K562 (cell line): Measurements from ENCODE around the gene OR52W1. TPM values are rescaled to one million over a fixed set of nuclear protein-coding genes. Genes with fewer than 3 reads are reported as not detected.
A peak's percentile ranks its signal among the peaks of the same experiment; 100 is the strongest.

ENCODE experiments used
- BHLHE40 ChIP-seq: IDR thresholded peaks from 2 replicates; pipeline ENCODE4 v1.6.1; 2011; ENCODE audit warnings: low read length, improper control_type of control experiment
- CBX5 ChIP-seq: IDR thresholded peaks from 2 replicates; pipeline ENCODE4 v1.6.1; 2014; ENCODE audit warnings: low read depth, borderline replicate concordance
- CHD4 ChIP-seq: fragments of 200-600 bp; sonication (generic); IDR thresholded peaks from 3 replicates; pipeline ENCODE4 v1.6.1; 2012; ENCODE audit warnings: low read depth, mild to moderate bottlenecking, mixed read lengths, low read length, inconsistent platforms; ENCODE audit not compliant: insufficient read depth, insufficient replicate concordance, poor library complexity, severe bottlenecking
- EWSR1 ChIP-seq: fragments of 450-650 bp; IDR thresholded peaks from 2 replicates; pipeline ENCODE4 v1.6.1; 2018; ENCODE audit warnings: borderline replicate concordance, mild to moderate bottlenecking, low read depth, moderate library complexity; ENCODE audit not compliant: partially characterized antibody
- GTF3C2 ChIP-seq: IDR thresholded peaks from 3 replicates; pipeline ENCODE4 v1.6.1; 2011; ENCODE audit warnings: borderline replicate concordance, mild to moderate bottlenecking, moderate library complexity; ENCODE audit not compliant: insufficient read length; ENCODE audit errors: extremely low read depth
- HIVEP1 ChIP-seq: fragments of 250-450 bp; sonication (Bioruptor Pico); IDR thresholded peaks from 2 replicates; pipeline ENCODE4 v1.4.0; 2020; ENCODE audit warnings: mild to moderate bottlenecking
- HNRNPL ChIP-seq: fragments of 200-400 bp; formaldehyde crosslinking; IDR thresholded peaks from 2 replicates; pipeline ENCODE4 v1.6.1; 2017; ENCODE audit warnings: low read depth, mild to moderate bottlenecking, low read length
- IRF2 ChIP-seq: sonication (generic); formaldehyde crosslinking; IDR thresholded peaks from 2 replicates; pipeline ENCODE4 v1.8.1; 2022; ENCODE audit warnings: mild to moderate bottlenecking, missing genetic modification reagents
- LARP7 ChIP-seq: fragments of 450-650 bp; IDR thresholded peaks from 2 replicates; pipeline ENCODE4 v1.6.1; 2016
- MECOM ChIP-seq: fragments of 250-450 bp; sonication (Bioruptor Pico); IDR thresholded peaks from 2 replicates; pipeline ENCODE4 v1.8.0; 2022; ENCODE audit warnings: inconsistent platforms
- MNT ChIP-seq, 2 experiments: fragments of 450-650 bp; conservative IDR thresholded peaks; 2 replicates each; pipeline ENCODE4 v1.6.1; 2017; ENCODE audit warnings: mild to moderate bottlenecking in 2 of 2, moderate library complexity in 2 of 2
- MTA2 ChIP-seq: fragments of 450-650 bp; IDR thresholded peaks from 2 replicates; pipeline ENCODE4 v1.6.1; 2016; ENCODE audit warnings: low read depth
- SMAD2 ChIP-seq: fragments of 150-350 bp; IDR thresholded peaks from 2 replicates; pipeline ENCODE4 v1.6.1; 2014; ENCODE audit warnings: low read depth, mild to moderate bottlenecking, low read length
- SMARCB1 ChIP-seq: IDR thresholded peaks from 2 replicates; pipeline ENCODE4 v1.6.1; 2011; ENCODE audit warnings: improper control_type of control experiment, low read depth; ENCODE audit not compliant: insufficient read length
- SNRNP70 ChIP-seq: fragments of 200-400 bp; formaldehyde crosslinking; optimal IDR thresholded peaks from 2 replicates; pipeline ENCODE3; 2017; ENCODE audit warnings: low read depth, low read length
- SOX6 ChIP-seq: fragments of 450-650 bp; IDR thresholded peaks from 2 replicates; pipeline ENCODE4 v1.6.1; 2014; ENCODE audit warnings: mild to moderate bottlenecking
- SREBF1 ChIP-seq: fragments of 150-350 bp; IDR thresholded peaks from 2 replicates; pipeline ENCODE4 v1.6.1; 2014; ENCODE audit warnings: antibody characterized with exemption, low read depth, low read length, borderline replicate concordance
- ZBTB7A ChIP-seq: IDR thresholded peaks from 2 replicates; pipeline ENCODE4 v1.6.1; 2011; ENCODE audit warnings: low read depth, mild to moderate bottlenecking, low read length, moderate library complexity, borderline replicate concordance; ENCODE audit not compliant: control insufficient read depth
- ZFP36 ChIP-seq: fragments of 150-350 bp; IDR thresholded peaks from 2 replicates; pipeline ENCODE4 v1.6.1; 2018; ENCODE audit warnings: low read length, low read depth; ENCODE audit not compliant: partially characterized antibody
- ZFX ChIP-seq: sonication (generic); formaldehyde crosslinking; IDR thresholded peaks from 2 replicates; pipeline ENCODE4 v1.8.0; 2022; ENCODE audit warnings: mild to moderate bottlenecking, missing genetic modification reagents, moderate library complexity
- ZNF354B ChIP-seq: fragments of 250-450 bp; sonication (Bioruptor Pico); IDR thresholded peaks from 2 replicates; pipeline ENCODE4 v1.4.0; 2020
- ZNF41 ChIP-seq: fragments of 250-450 bp; sonication (Bioruptor Pico); conservative IDR thresholded peaks from 2 replicates; pipeline ENCODE4 v1.4.0; 2020; ENCODE audit warnings: mild to moderate bottlenecking
- ZNF584 ChIP-seq: fragments of 200-800 bp; sonication (Bioruptor generic); IDR thresholded peaks from 2 replicates; pipeline ENCODE4 v1.6.1; 2016; ENCODE audit warnings: low read depth, mild to moderate bottlenecking, missing genetic modification characterization, missing compliant biosample characterization
- polyA plus RNA-seq, 8 experiments: library from polyadenylated mRNA; depleted of rRNA in 4 of 8; stranded (reverse) in 5 of 8; unstranded in 3 of 8; fragments of >200 nt; fragmentation: Nextera tagmentation in 2 of 8; fragmentation: Illumina TruSeq in 1 of 8; extraction: Ambion mirVana in 2 of 8; extraction: Trizol in 1 of 8; gene quantifications; 2 replicates each; pipeline versions ENCODE4 v1.2.1 to v1.2.3, GENCODE V29; 2011 to 2014; ENCODE audit warnings: inconsistent platforms in 1 of 8, missing spikeins in 1 of 8
- total RNA-seq, 7 experiments: library from RNA; depleted of rRNA in 6 of 7; stranded (reverse); fragments of >200 nt in 6 of 7; fragmentation: Illumina TruSeq in 2 of 7; extraction: Trizol in 2 of 7; gene quantifications; 2 replicates each; pipeline versions ENCODE4 v1.2.1 to v1.2.3, GENCODE V29; 2011 to 2021; ENCODE audit warnings: low replicate concordance in 1 of 7
- TF ChIP-seq, protein P1 (sequence below): fragments of 450-650 bp; formaldehyde crosslinking; IDR thresholded peaks from 2 replicates; pipeline ENCODE4 v1.4.0; 2020; ENCODE audit warnings: mild to moderate bottlenecking, moderate library complexity

Gene OR52W1
- total and polyA plus RNA-seq, 9 of the 15 experiments (the other 6 are each of a cell fraction or from before 2014, with no cell fraction given): not detected

DNA sequence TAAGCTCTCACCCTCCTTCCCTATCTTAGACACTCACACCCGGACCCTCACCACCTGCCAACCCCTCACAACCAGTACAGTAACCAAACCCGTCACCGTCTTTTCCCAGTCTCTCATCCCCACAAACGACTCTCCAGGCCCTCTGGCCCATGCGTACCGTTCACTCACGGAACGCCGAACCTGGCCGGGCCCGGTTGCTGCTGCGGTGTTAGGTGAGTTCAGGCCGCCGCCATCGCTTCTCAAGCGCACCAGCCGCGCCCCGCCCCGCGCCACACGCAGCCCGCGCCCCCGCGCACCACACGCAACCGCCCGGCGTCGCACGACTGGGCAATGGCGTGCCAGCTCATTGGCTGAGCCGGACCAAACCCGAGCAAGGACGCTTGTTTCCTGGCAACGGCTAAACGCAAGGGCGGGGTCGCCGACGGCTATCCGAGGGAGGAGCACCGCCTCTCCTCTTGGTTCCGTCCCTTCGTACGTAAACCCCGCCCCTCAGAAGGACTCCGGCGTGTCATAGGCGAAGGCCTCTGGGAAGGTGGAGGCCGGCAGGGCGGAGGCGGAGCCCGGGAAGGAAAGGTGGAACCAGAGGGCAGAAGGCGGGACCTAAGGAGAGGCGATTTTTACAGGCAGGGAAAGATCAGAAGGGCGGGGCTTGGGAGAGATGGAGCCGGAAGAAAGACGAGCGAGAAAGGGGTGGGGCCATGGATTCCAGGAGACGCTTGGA lies 35.5 kb downstream of the OR52W1 start, which contains the start of gene FHIP1B (continued):
- TF ChIP-seq ZFX: peak; percentile 76
- no peak for TF ChIP-seq SNRNP70
- TF ChIP-seq ZBTB7A: 0 out of 2 replicates have a peak, but pooled peaks have one; percentile 16
- no peak for TF ChIP-seq ZNF584 (CRISPR knock-in tag)
- no peak for TF ChIP-seq EWSR1
- no peak for TF ChIP-seq SMAD2
- TF ChIP-seq MTA2: no peak
- TF ChIP-seq ZFP36: no peak
- no peak for TF ChIP-seq ZNF354B (CRISPR knock-in tag)
- TF ChIP-seq, protein P1, sequence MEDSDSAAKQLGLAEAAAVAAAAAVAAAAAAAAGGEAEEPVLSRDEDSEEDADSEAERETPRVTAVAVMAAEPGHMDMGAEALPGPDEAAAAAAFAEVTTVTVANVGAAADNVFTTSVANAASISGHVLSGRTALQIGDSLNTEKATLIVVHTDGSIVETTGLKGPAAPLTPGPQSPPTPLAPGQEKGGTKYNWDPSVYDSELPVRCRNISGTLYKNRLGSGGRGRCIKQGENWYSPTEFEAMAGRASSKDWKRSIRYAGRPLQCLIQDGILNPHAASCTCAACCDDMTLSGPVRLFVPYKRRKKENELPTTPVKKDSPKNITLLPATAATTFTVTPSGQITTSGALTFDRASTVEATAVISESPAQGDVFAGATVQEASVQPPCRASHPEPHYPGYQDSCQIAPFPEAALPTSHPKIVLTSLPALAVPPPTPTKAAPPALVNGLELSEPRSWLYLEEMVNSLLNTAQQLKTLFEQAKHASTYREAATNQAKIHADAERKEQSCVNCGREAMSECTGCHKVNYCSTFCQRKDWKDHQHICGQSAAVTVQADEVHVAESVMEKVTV (CRISPR knock-in tag): no peak
- TF ChIP-seq LARP7: no peak
- no peak for TF ChIP-seq SREBF1
- TF ChIP-seq SOX6: 0 out of 2 replicates have a peak, but pooled peaks have one; percentile 7
- peak; percentile 80 to 94 for TF ChIP-seq MNT (conservative IDR thresholded peaks at IDR 0.05)
- no peak for TF ChIP-seq CBX5
- no peak for TF ChIP-seq HNRNPL
- no peak for TF ChIP-seq ZNF41 (CRISPR knock-in tag)
- no peak for TF ChIP-seq SMARCB1
- TF ChIP-seq GTF3C2: no peak
- peak; percentile 70 for TF ChIP-seq BHLHE40
- no peak for TF ChIP-seq IRF2
- no peak for TF ChIP-seq MECOM (CRISPR knock-in tag)
- TF ChIP-seq HIVEP1 (CRISPR knock-in tag): no peak
- no peak for TF ChIP-seq CHD4
